ENCODE measurements around the gene ELP4. TPM values are rescaled to one million over a fixed set of nuclear protein-coding genes. Genes with fewer than 3 reads are reported as not detected.

ELP4 gene
- total and polyA plus RNA-seq, 3 donors from 2014 or later = 28.0 to 29.7 (median 29.1) TPM

- Histone ChIP-seq H3K4me3 (no peak overlapping the region), H3K4me1 (no peaks in the 10 kb centered on the region), H3K9me3 (no peaks in the 10 kb centered on the region), H3K36me3 (ENCODE audit: low read depth, missing control alignments) (no peaks in the 10 kb centered on the region), H3K27me3 (no peaks in the 10 kb centered on the region), H3K27ac (no peak overlapping the region)
- DNase-seq = no peak
- intact Hi-C loops (cut with DNase I; ENCODE audit: low total_unique reads) = no loop called here
- TF ChIP-seq CTCF (IDR thresholded peaks at IDR 0.05) (no peak), POLR2A (IDR thresholded peaks at IDR 0.05) (no peak)
Measured at GRCh38 chr11:31617246-31617645, 107.7 kb downstream of the ELP4 start.

GRCh38 chr11:31619980-31620379 is 110.4 kb downstream of the ELP4 start:
- Histone ChIP-seq H3K27me3 (no peaks in the 10 kb centered on the region), H3K36me3 (ENCODE audit: low read depth, missing control alignments) (no peaks in the 10 kb centered on the region), H3K4me3 (no peak overlapping the region), H3K9me3 (no peaks in the 10 kb centered on the region), H3K27ac (no peak overlapping the region), H3K4me1 (no peaks in the 10 kb centered on the region)
- intact Hi-C loops (cut with DNase I; ENCODE audit: low total_unique reads) = no loop called here
- DNase-seq = no peak
- TF ChIP-seq CTCF (IDR thresholded peaks at IDR 0.05) (no peak), POLR2A (IDR thresholded peaks at IDR 0.05) (no peak)

- Histone ChIP-seq H3K27me3 (no peaks in the 10 kb centered on the region), H3K9me3 (no peaks in the 10 kb centered on the region), H3K4me1 (no peaks in the 10 kb centered on the region), H3K36me3 (ENCODE audit: low read depth, missing control alignments) (no peaks in the 10 kb centered on the region), H3K27ac (no peak overlapping the region), H3K4me3 (no peak overlapping the region)
- TF ChIP-seq CTCF (IDR thresholded peaks at IDR 0.05) (no peak), POLR2A (IDR thresholded peaks at IDR 0.05) (no peak)
- DNase-seq = no peak
- intact Hi-C loops (cut with DNase I; ENCODE audit: low total_unique reads) = no loop called here
Measured at GRCh38 chr11:31620434-31620833, 110.9 kb downstream of the ELP4 start.

- intact Hi-C loops (cut with DNase I; ENCODE audit: low total_unique reads) = no loop called here
- no peaks in the 10 kb centered on the region for H3K27me3 ChIP-seq
- no peak for DNase-seq
- TF ChIP-seq CTCF (IDR thresholded peaks at IDR 0.05) = no peak
- no peak for TF ChIP-seq POLR2A (IDR thresholded peaks at IDR 0.05)
- no peak overlapping the region for H3K4me3 ChIP-seq
- no peak overlapping the region for H3K27ac ChIP-seq
- H3K4me1 ChIP-seq = no peaks in the 10 kb centered on the region
- H3K36me3 ChIP-seq (ENCODE audit: low read depth, missing control alignments) = no peaks in the 10 kb centered on the region
- H3K9me3 ChIP-seq = no peaks in the 10 kb centered on the region
- 81 to 92% methylated on average over 1 of the region's 1 CpG for WGBS, 2 donors
Measured at GRCh38 chr11:31625868-31626267, 116.3 kb downstream of the ELP4 start.

- intact Hi-C loops (cut with DNase I; ENCODE audit: low total_unique reads) = no loop called here
- Histone ChIP-seq H3K27me3 (no peaks in the 10 kb centered on the region), H3K4me1 (no peaks in the 10 kb centered on the region), H3K4me3 (no peak overlapping the region), H3K9me3 (no peaks in the 10 kb centered on the region), H3K27ac (no peak overlapping the region), H3K36me3 (ENCODE audit: low read depth, missing control alignments) (no peaks in the 10 kb centered on the region)
- TF ChIP-seq CTCF (IDR thresholded peaks at IDR 0.05) (no peak), POLR2A (IDR thresholded peaks at IDR 0.05) (no peak)
- no peak for DNase-seq
- 85 to 96% methylated on average over 1 of the region's 1 CpG for WGBS, 2 donors
Measured at GRCh38 chr11:31628111-31628510, 118.5 kb downstream of the ELP4 start.
